ENCODE measurements around the gene AKAP7. TPM values are rescaled to one million over a fixed set of nuclear protein-coding genes. Genes with fewer than 3 reads are reported as not detected.

AKAP7 gene
- total RNA-seq, 6 donors from 2014 or later: 2.4 to 11.3 (median 7.1) TPM

DNA sequence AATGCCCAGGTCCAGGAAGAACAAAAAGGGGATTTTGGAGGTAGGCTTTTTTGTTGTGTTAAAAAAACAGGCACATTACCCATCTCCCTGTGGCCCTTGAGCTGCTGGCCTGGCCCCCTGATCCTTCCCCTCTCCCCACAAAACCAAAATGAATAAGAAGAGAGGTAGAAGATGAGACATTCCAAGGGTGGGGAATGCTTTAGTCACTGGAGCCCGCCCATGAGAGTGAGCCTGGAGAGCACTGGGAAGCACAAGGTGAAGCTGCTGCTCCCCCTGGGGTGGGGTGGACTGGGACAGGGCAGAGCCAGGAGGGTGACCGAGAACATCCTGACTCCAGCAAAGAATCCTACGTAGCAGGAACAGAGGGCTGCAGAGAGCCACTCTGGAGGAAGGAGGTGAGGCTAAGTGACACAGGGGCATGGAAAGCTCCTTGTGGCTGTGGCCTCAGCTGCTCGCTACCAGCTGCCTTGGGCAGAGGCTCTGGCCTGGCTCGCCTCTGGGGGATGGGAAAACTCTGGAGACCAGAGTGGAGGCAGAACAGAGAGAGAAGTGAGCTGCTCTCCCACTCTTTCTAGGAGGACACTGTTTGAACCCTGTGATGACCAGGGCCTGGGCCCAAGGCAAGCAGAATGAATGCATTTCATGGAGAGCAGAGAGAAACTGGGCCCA, 48.3 kb downstream of the AKAP7 start:
- Histone ChIP-seq H3K9me3 (no peaks in the 10 kb centered on the region), H3K36me3 (peaks cover 0 to 14% (median 0%) of the 10 kb centered on the region in 4 donors), H3K27me3 (no peaks in the 10 kb centered on the region), H3K4me1 (no peaks in the 10 kb centered on the region), H3K27ac (no peak overlapping the region), H3K4me3 (no peak overlapping the region)
- ATAC-seq (ENCODE audit: low FRiP score in 2 of 2) (peak in 1 of 2 donors; percentile 20), DNase-seq (no peak)
- TF ChIP-seq POLR2AphosphoS5 (IDR thresholded peaks at IDR 0.05) (no peak), EP300 (IDR thresholded peaks at IDR 0.05) (no peak), POLR2A (IDR thresholded peaks at IDR 0.05) (no peak)
- TF ChIP-seq, protein P1, sequence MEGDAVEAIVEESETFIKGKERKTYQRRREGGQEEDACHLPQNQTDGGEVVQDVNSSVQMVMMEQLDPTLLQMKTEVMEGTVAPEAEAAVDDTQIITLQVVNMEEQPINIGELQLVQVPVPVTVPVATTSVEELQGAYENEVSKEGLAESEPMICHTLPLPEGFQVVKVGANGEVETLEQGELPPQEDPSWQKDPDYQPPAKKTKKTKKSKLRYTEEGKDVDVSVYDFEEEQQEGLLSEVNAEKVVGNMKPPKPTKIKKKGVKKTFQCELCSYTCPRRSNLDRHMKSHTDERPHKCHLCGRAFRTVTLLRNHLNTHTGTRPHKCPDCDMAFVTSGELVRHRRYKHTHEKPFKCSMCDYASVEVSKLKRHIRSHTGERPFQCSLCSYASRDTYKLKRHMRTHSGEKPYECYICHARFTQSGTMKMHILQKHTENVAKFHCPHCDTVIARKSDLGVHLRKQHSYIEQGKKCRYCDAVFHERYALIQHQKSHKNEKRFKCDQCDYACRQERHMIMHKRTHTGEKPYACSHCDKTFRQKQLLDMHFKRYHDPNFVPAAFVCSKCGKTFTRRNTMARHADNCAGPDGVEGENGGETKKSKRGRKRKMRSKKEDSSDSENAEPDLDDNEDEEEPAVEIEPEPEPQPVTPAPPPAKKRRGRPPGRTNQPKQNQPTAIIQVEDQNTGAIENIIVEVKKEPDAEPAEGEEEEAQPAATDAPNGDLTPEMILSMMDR (IDR thresholded peaks at IDR 0.05): no peak
- WGBS, 2 donors: 96 to 100% methylated on average over 2 to 5 of the region's 5 CpGs

DNA sequence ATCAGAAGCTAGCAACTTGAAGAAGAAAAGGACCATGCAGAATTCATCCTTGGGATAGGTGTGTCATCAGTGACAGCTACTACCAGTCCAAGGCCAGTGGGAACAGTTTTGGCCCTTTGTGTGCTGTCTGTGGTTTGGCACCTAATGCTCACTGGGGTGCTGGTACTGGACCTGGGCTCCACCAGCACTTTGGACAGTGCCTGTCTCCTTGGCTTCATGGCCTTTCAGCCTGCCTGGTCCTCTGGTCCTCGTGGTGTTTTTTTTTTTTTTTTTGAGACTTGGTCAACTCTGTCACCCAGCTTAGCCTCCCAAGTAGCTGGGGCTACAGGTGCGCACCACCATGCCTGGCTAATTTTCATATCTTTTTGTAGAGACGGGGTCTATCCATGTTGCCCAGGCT, 56.3 kb downstream of the AKAP7 start:
- TF ChIP-seq EP300 (IDR thresholded peaks at IDR 0.05) (no peak), POLR2A (IDR thresholded peaks at IDR 0.05) (no peak), POLR2AphosphoS5 (IDR thresholded peaks at IDR 0.05) (no peak)
- TF ChIP-seq, protein P1 (IDR thresholded peaks at IDR 0.05): no peak
- H3K36me3 ChIP-seq: no peaks in the 10 kb centered on the region
- 88 to 94% methylated on average over 3 of the region's 3 CpGs for WGBS, 2 donors
- no peak overlapping the region for H3K4me3 ChIP-seq
- no peaks in the 10 kb centered on the region for H3K27me3 ChIP-seq
- DNase-seq (no peak), ATAC-seq (ENCODE audit: low FRiP score in 2 of 2) (no peak)
- no peaks in the 10 kb centered on the region for H3K4me1 ChIP-seq
- no peaks in the 10 kb centered on the region for H3K9me3 ChIP-seq
- H3K27ac ChIP-seq: no peak overlapping the region

DNA sequence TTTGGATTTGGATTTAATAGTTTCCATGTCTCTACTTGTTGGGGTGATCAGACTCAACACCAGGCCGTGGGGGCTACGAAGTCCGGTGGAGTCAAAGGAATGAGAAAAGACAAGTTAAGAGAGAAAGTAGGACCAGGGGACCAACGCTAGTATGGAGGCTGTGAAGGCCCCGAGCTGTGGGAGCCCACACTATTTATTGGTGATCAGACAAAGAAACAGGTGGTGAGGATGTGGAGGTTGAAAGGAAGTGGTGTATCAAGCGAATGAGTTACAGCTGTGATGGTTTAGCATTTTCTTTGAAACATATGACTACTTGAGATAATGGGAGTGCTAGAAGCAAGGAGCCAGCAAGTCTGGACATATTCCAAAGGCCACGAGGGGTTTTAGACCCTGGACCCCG, 62.4 kb downstream of the AKAP7 start:
- H3K9me3 ChIP-seq: no peaks in the 10 kb centered on the region
- 69 to 73% methylated on average over 8 of the region's 8 CpGs for WGBS, 2 donors
- TF ChIP-seq EP300 (IDR thresholded peaks at IDR 0.05): no peak
- TF ChIP-seq POLR2A (IDR thresholded peaks at IDR 0.05): no peak
- TF ChIP-seq, protein P1 (IDR thresholded peaks at IDR 0.05): no peak
- TF ChIP-seq POLR2AphosphoS5 (IDR thresholded peaks at IDR 0.05): no peak
- H3K36me3 ChIP-seq: peaks cover 0 to 6% (median 0%) of the 10 kb centered on the region in 4 donors
- ATAC-seq (ENCODE audit: low FRiP score in 2 of 2): no peak
- no peaks in the 10 kb centered on the region for H3K27me3 ChIP-seq
- H3K4me3 ChIP-seq: no peak overlapping the region
- no peak overlapping the region for H3K27ac ChIP-seq
- no peak for DNase-seq
- peaks cover 0 to 4% (median 0%) of the 10 kb centered on the region in 4 donors for H3K4me1 ChIP-seq

DNA sequence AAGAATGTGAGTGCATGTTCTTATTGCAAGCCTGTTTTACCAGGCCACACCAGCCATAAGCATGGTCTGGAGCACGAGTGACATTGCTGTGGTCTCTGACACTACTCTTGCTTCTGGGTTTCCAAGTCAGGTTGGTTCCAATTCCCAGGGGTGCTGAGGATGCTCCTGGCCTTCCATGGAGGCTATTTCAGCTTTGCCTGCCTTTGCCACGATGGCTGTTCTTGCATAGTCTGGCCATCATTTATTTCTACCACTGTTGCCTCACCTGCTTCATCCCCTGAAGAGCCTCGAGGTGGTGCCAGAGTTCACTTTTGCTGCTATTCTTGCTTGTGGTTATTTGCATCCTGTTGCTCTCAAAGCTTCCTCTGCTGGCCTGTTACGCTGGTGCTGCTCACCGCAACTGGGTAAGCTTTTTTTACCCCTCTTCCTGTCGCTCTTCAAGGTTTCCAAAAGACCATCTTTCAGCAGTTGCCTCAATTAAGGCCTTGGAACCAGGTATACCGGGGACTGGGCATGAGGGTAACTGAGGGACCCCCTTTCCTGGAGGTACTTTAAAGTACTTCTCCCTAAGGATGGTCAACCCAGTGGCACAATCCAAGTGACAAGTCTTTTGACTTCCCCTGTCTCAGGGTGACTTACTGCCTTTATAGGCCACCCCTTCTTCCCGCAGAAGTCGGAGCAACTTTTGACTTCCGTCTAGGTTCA, 64.5 kb downstream of the AKAP7 start:
- H3K36me3 ChIP-seq: peaks cover 0 to 6% (median 0%) of the 10 kb centered on the region in 4 donors
- no peak overlapping the region for H3K4me3 ChIP-seq
- ATAC-seq (ENCODE audit: low FRiP score in 2 of 2) (peak; percentile 80 to 82), DNase-seq (peak in 1 of 2 donors; percentile 53)
- no peaks in the 10 kb centered on the region for H3K27me3 ChIP-seq
- no peaks in the 10 kb centered on the region for H3K9me3 ChIP-seq
- H3K27ac ChIP-seq: peak overlapping the region in 3 of 4 donors; percentile 32 to 57 (median 32)
- TF ChIP-seq EP300 (IDR thresholded peaks at IDR 0.05) (no peak), POLR2A (IDR thresholded peaks at IDR 0.05) (peak in 1 of 4 donors; percentile 17)
- TF ChIP-seq, protein P1 (IDR thresholded peaks at IDR 0.05): peak; percentile 10 to 81 (median 59)
- H3K4me1 ChIP-seq: peaks cover 0 to 4% (median 0%) of the 10 kb centered on the region in 4 donors
- WGBS, 2 donors: 37 to 46% methylated on average over 10 of the region's 10 CpGs
